ENCODE measurements around the gene STK16.
"Not testable (repeated sequence)": the region's sequence is repeated elsewhere in the genome, so short reads cannot be mapped to it uniquely, and the experiment has no call there.

STK16 gene, protein sequence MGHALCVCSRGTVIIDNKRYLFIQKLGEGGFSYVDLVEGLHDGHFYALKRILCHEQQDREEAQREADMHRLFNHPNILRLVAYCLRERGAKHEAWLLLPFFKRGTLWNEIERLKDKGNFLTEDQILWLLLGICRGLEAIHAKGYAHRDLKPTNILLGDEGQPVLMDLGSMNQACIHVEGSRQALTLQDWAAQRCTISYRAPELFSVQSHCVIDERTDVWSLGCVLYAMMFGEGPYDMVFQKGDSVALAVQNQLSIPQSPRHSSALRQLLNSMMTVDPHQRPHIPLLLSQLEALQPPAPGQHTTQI

DNA sequence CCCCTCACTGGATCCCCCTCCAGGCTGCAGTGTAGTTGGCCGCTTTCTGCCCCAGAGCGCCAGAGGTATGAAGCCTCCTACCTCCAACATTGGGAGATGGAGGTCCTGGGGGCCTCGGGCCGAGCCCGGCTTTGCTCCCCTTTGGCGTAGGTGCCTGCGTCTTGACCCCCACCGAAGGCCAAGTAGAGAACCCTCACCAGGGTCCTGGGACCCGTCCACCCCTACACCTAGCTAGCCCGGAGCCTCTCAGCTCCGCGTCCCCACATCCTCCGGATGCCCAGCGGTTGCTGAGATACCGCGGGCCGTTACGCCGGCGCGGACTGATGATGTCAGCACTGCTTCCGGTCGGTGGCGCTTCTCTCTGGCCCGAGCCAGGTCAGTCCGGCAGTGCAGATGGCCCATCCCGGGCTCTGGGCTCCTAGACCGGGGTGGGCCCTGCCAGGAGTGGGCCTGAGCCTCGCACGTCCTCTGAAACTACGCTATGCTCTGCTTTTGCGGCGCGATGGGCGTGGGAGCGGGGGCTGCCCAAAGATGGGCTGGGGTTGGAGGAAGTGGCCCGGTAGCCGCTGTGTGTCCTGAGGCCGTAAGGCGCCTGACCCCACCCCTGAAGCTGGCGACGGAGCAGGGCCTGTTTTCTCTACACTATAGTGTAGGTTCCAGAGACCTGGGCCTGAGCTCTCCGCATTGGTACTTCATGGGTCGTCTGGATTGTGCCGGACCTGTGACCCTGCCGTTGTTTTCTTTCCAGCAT, at the start of gene STK16, which contains the start of gene GLB1L:
Gene STK16 (plus strand): TSS at position 332 of the 751 bp plus-strand sequence. CDS start 521 bp downstream, outside the sequence.
Gene GLB1L (minus strand): TSS at position 297 of the 751 bp plus-strand sequence. CDS start 1,871 bp downstream, outside the sequence.
- DNase-seq (ENCODE audit: low spot score): peak; percentile 91

DNA sequence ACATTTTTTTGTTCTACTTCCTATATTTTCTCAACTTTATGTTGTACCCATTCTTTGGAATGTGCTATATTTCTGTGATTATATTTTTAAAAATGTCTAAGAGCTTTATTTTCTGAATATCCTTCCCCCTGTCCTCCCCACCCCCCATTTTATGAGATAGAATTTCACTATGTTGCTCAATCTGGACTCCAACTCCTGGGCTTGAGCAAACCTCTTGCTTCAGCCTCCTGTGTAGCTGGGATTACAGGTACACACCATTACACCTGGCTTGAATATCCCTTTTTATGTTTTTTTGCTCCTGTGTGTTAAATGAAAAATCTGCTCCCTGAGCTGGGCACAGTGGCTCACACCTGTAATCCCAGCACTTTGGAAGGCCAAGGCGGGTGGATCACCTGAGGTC, 47.9 kb upstream of the STK16 start:
- DNase-seq (ENCODE audit: low spot score): no peak

DNA sequence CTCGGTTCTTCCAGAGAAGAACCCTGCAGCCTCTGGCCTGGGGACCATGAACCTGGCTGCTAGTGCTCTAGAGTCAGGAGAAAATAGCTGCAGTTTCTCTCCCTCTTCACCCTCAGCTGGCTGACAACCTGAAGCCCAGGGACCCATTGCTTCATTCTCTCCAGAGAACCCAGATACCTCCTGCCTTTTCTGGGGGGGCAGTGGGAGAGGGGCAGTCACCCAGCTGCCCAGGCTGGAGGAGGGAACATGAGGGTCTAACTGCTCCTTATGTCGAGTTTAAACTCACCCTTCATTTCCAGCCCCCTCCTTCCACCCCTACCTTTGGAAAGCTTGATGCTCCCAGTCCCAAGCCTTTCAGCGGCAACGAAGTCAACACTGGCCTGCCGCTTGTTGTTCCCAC, 46.3 kb upstream of the STK16 start:
- no peak for DNase-seq (ENCODE audit: low spot score)

DNA sequence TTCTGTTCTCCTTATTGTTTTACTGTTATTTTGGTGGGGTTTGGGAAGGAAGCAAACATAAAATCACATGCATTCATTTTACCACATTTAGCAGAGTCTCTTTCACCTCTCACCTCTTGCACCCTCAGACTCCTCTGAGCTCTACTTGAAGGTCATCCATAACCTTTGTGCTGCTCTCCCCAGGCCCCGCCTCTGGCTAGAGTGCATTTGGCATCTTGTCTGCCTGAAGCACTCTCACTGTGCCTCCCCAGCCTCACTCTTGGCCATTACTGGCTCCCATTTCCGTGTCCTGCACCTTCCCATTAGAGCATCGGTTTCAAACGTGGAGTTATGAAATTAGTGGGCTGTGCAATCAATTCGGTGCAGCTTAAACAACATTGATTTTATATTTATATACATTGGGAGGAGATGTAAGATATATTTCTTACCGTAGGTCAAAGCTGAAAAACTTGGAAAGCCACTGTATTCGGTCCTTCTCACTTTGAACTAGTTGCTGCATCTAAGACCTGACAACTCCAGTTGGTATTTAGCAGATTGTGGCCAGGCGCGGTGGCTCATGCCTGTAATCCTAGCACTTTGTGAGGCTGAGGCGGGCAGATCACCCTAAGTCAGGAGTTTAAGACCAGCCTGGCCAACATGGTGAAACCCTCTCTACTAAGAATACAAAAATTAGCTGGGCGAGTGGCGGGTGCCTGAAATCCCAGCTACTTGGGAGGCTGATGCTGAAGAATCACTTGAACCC, 45.6 kb upstream of the STK16 start:
- no peak for DNase-seq (ENCODE audit: low spot score)

DNA sequence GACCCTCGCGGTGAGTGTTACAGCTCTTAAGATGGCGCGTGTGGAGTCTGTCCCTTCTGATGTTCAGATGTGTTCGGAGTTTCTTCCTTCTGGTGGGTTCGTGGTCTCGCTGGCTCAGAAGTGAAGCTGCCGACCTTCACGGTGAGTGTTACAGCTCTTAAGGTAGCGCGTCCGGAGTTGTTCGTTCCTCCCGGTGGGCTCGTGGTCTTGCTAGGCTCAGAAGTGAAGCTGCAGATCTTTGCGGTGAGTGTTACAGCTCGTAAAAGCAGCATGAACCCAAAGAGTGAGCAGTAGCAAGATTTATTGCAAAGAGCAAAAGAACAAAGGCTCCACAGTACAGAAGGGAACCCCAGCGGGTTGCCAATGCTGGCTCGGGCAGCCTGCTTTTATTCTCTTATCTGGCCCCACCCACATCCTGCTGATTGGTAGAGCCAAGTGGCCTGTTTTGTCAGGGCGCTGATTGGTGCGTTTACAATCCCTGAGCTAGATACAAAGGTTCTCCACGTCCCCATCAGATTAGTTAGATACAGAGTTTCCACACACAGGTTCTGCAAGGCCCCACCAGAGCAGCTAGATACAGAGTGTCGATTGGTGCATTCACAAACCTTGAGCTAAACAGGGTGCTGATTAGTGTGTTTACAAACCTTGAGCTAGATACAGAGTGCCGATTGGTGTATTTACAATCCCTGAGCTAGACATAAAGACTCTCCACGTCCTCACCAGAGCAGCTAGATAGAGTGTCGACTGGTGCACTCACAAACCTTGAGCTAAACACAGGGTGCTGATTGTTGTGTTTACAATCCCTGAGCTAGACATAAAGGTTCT, 44.6 kb upstream of the STK16 start:
- peak; percentile 21 for DNase-seq (ENCODE audit: low spot score)

DNA sequence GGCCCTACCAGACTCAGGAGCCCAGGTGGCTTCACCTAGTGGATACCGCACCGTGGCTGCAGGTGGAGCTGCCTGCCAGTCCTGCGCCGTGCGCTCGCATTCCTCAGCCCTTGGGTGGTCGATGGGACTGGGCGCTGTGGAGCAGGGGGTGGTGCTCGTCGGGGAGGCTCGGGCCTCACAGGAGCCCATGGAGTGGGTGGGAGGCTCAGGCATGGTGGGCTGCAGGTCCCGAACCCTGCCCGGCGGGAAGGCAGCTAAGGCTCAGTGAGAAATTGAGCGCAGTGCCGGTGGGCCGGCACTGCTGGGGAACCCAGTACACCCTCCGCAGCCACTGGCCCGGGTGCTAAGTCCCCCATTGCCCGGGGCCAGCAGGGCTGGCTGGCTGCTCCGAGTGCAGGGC, 43.9 kb upstream of the STK16 start:
- not testable (repeated sequence) for DNase-seq (ENCODE audit: low spot score)

DNA sequence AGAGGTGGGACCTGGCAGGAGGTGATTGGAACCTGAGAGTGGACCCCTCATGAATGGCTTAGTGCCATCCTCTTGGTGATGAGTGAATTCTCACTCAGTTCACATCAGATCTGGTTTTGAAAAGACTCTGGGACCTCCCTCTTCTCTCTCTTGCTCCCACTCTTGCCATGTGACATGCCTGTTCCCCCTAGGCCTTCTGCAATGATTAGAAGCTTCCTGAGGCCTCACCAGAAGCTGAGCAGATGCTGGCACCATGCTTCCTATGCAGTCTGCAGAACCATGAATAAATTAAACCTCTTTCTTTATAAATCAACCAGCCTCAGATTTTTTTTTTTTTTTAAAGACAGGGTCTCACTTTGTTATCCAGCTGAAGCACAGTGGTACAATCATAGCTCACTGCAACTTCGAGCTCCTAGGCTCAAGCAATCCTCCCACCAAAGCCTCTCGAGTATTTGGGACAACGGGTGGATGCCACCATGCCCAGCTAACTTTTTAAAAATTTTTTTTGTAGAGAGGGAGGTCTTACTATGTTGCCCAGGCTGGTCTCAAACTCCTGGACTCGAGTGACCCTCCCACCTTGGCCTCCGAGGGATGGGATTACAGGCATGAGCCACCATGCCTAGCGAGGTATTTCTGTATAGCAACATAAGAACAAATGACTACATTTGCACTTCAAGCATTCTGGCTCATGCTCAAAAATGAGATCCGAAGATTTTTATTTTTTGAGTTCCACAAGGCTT, 40.7 kb upstream of the STK16 start:
- DNase-seq (ENCODE audit: low spot score): no peak

DNA sequence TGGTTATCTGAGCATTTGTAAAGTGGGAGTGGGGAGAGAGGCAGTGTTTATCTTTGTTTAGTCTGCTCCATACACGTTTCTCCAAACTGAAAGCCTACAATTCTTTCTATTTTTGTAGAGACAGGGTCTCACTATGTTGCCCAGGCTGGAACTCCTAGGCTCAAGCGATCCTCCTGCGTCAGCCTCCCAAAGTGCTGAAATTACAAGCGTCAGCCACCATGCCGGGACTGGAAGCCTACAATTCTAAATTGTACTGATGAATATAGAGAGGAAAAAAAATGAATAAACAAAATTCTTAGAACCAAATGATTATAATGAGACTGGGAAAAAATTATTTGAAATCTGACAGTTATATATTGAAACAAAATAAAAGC, 40.1 kb upstream of the STK16 start:
- DNase-seq (ENCODE audit: low spot score): no peak

DNA sequence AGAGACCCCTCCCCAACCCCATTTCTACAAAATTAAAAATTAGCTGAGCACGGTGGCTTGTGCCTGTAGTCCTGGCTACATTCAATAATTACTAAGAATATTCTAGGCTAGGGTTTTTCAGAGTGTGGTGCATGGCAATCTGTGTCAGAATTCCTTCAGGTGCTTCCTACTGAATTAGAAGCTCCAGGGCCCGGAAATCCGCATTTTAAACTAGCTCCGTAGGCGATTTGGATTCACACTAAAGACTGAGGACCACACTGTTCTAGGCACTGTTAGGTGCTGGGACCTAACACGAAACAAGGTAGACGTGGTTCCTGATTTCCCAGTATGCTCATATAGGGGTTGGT, 39.3 kb upstream of the STK16 start:
- no peak for DNase-seq (ENCODE audit: low spot score)

DNA sequence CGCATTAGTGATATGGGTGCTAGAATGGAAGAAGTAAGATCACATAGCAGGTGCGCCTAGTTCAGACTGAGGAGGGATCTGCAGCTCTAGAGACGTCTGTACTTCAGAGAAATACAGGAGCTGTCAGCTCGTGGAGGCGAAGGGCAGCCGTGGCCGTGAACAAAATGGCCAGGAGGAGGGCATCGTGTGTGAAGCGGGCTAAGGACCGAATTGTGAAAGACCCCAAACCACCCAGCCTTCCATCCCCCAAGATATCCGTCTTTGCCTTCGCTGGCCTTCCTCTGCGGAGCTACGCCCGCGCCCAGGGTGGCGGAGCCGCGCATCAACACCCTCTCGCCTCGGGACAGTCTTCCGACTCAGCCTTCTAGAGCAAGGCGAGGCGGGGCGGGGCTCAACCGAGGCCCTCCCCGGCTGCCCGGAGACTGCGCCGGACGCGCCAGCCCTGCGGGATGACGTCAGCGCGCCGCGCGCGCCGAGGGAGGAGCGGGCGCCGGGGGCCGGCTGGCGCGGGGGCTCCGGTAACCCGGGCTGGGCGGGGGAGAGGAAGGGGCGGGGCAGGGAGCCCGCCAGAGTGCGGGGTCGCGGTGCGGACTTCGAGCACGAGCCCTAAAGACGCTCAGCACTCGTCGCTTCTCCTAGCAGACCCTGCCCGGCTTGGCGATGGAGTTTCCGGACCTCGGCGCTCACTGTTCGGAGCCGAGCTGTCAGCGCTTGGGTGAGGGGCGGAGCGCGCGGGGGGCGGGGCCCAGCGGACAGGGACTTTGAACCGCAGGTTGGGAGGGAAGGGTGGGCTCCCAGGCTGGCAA, 38.7 kb upstream of the STK16 start, which contains the start of gene ZFAND2B:
Gene ZFAND2B (plus strand): TSS at position 455 of the 806 bp plus-strand sequence. CDS start 206 bp downstream, at position 661.
- peak; percentile 94 for DNase-seq (ENCODE audit: low spot score)

DNA sequence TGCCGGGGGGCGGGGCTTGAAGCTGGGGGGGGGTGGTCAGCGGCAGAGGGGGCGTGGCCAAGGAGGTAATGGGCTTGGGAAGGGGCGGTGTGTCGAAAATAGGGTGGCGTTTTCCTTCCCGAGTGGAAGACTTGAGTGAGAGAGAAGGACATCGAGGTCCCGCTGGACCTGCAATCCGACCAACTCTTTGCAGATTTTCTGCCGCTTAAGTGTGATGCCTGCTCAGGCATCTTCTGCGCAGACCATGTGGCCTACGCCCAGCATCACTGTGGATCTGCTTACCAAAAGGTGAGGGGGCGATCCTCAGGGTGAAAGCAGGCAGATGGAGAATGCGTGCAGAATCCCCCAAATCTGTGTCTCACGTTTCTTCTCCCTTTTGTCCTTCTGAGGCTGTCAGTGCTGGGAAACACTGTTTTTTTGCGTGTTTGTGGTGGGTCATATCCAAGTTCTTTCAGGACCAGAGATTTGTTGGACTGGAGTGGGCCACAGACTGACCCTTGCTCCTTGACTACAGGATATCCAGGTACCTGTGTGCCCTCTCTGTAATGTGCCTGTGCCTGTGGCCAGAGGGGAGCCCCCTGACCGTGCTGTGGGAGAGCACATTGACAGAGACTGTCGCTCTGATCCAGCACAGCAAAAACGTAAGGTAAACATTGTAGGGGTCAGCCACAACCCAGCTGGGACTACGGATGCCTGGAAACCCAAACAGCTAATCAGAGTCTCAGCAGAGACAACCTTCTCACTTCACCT, 38.0 kb upstream of the STK16 start:
- no peak for DNase-seq (ENCODE audit: low spot score)

DNA sequence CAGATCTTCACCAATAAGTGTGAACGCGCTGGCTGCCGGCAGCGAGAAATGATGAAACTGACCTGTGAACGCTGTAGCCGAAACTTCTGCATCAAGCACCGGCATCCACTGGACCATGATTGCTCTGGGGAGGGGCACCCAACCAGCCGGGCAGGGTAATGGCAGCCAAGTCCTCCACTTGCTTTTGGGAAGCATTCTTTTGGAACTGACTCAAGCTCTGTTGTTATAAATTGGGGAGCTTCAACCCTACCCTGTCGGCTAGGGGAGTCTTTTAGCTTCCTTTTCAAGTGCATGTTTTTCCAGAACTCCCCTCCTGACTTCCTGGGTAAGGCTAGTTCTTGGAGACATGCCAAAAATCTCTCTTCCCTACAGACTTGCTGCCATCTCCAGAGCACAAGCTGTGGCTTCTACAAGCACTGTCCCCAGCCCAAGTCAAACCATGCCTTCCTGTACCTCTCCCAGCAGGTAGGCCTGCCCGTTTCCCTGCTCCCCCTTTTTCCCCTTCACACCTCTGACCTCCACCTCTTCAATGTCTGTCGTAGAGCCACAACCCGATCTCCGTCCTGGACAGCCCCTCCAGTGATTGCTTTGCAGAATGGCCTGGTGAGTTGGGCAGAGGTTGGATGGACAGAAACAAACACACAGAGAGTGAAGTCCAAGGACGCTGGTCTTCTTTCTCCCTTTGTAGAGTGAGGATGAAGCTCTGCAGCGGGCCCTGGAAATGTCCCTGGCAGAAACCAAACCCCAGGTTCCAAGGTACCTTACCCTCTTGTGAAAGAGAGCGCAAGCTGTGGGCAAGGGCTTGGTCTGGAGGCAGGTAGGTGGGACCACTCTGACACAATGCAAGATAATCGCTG, 37.2 kb upstream of the STK16 start:
- DNase-seq (ENCODE audit: low spot score): no peak

DNA sequence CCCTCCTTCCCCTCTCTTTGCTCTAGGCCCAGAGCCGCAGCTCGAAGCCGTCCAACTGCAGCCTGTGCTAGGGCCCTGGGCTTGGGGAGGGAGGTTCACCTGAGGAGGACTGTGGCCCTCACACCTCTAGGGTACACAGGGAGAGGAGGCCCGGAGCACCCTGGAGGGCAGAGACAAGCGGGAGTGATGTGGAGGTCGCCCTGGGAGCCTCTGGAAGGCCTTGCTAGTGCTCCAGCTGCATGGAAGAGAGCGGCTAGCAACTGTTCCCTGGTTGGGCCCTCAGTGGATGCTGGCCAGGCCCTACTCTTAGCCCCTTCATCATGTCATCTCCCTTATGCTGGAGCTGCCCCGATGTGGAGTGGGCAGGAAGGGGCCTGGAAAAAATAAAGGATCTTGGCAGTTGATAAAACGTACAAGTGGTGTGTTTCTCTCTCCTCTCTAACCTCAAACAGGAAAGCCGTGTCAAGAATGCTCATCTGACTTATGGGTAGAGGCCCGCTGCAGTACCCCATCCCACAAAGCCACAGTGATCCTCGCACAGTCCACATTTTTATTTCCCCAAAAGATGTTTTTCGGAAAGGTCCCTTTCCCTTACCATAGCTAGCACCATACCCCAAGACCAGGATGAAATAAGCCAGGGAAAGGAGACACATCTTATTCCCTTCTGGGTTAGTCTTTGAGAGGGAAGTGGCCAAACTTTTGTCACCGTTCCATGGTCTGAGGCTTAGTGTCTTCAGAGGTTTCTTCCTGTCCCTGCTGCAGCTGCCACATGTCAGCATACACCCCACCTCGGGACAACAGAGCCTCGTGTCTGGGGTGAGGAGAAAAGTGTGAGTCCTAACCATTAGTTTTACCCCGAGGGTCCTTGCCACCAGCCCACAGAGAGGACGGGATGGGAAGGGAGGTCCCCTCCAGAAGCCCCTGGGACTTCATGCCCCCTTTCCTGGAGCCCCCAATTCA, 35.8 kb upstream of the STK16 start:
- DNase-seq (ENCODE audit: low spot score): no peak

DNA sequence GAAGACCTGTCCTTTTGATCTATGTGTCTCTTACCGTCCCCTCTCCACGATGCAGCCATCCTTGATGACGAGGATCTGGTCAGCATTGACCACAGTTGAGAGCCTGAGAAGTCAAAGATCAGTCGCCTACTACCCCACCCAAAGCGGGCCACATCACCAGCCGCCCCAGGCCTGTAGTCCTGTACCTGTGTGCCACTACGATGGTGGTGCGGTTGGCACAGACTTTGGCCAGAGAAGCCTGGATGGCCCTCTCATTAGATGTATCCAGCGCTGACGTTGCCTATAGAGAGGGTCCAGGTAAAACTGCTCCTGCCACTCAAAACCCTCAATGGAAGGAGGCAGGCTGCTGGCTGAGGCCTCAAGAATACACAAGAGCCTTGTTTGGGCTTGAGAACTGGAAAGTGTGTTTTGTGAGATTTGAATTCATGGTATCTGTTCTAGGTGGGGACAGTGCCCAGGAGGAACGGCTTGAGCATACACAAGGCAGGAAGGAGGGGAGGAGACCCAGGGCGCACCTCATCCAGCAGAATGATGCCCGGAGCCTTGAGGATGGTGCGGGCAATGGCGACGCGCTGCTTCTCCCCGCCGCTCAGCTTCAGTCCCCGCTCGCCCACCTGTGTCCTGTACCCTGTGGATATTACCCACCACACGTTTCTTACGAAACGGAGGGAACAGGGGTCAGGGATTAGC, 34.9 kb upstream of the STK16 start:
- DNase-seq (ENCODE audit: low spot score): no peak

DNA sequence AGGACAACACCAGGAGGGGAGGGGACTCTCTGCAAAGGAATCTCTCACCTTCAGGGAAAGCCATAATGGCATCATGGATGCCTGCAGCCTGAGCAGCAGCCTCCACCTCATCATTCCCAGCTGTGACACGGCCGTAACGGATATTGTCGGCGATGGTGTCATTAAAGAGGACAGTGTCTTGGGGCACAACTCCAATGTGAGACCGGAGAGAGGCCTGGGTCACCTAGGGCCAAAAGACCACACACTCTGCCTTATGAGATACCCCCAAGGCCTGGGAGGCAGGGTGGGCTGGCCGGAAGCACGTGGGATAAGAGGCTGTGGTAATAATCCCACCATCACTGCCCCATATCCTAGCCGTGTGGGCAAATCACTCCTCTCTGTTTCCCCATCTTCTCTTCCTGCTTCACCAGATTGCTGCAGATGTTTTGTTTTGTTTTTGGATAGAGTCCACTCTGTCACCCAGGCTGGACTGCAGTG, 34.4 kb upstream of the STK16 start:
- DNase-seq (ENCODE audit: low spot score): no peak

DNA sequence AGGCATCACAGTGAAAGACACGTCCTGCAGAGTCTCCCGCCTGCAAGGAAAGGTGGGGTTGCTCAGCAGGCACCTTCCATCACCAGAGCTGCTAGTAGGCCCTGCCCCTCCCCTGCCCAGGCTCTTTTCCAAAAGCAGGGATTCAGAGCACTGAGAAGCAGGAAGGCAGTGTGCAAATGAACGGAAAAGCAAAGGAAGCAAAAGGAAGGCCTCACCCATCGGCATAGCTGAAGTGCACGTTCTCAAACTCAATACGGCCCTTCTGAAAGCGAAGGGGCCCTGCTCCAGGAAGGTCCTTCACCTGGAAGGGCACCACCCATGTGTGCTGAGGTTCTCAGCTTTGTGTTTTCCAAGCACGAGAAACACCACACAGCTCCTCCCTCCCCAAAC, 32.3 kb upstream of the STK16 start:
- DNase-seq (ENCODE audit: low spot score): no peak
